Measurements from ENCODE around the gene RNU6-9.
"Not testable (repeated sequence)": the region's sequence is repeated elsewhere in the genome, so short reads cannot be mapped to it uniquely, and the experiment has no call there.

RNU6-9 gene

GRCh38 chr19:892894-893689 is at the start of gene RNU6-9, which contains the start of gene MED16:
RNU6-9 (plus strand) TSS chr19:893484.
MED16 (minus strand) TSS chr19:893187; CDS start chr19:891131, 2,056 bp downstream.
- DNase-seq: peak; percentile 87 to 92

- no peak for DNase-seq
These were observed 49.3 kb upstream of the RNU6-9 start for GRCh38 chr19:843836-844545.

GRCh38 chr19:844546-844971 is 48.7 kb upstream of the RNU6-9 start:
- no peak for DNase-seq

- no peak for DNase-seq
These were observed 47.4 kb upstream of the RNU6-9 start for GRCh38 chr19:845707-846521.

GRCh38 chr19:848386-848921 is 44.8 kb upstream of the RNU6-9 start:
- DNase-seq: no peak

- DNase-seq: not testable (repeated sequence)
These were observed 44.1 kb upstream of the RNU6-9 start for GRCh38 chr19:849195-849594.

GRCh38 chr19:850221-850978 is 42.9 kb upstream of the RNU6-9 start:
- DNase-seq: no peak

GRCh38 chr19:850979-851335 is 42.3 kb upstream of the RNU6-9 start:
- DNase-seq: no peak

- no peak for DNase-seq
These were observed 40.9 kb upstream of the RNU6-9 start, which contains the start of gene ELANE for GRCh38 chr19:852136-853013. ELANE (plus strand) TSS chr19:852303; CDS start chr19:852329, 26 bp downstream.

GRCh38 chr19:853014-853585 is 40.2 kb upstream of the RNU6-9 start:
- DNase-seq: no peak

GRCh38 chr19:853614-854220 is 39.6 kb upstream of the RNU6-9 start:
- not testable (repeated sequence) for DNase-seq

GRCh38 chr19:854549-854948 is 38.7 kb upstream of the RNU6-9 start:
- DNase-seq: no peak

- DNase-seq: no peak
These were observed 38.1 kb upstream of the RNU6-9 start for GRCh38 chr19:855142-855541.

GRCh38 chr19:855566-856120 is 37.6 kb upstream of the RNU6-9 start:
- DNase-seq: no peak

- no peak for DNase-seq
These were observed 35.0 kb upstream of the RNU6-9 start for GRCh38 chr19:858284-858683.

- no peak for DNase-seq
These were observed 34.1 kb upstream of the RNU6-9 start, which contains the start of gene CFD for GRCh38 chr19:858868-859843. CFD (plus strand) TSS chr19:859664; CDS start chr19:859690, 26 bp downstream.

- DNase-seq: no peak
These were observed 32.0 kb upstream of the RNU6-9 start for GRCh38 chr19:861141-861755.

Measured in activated CD4-positive, alpha-beta T cell treated with anti-CD3 and anti-CD28 coated beads for 4 hours (primary cell).